Tibial nerve (tissue), 4 donors: ENCODE results near the gene PRICKLE1. TPM values are rescaled to one million over a fixed set of nuclear protein-coding genes. Genes with fewer than 3 reads are reported as not detected.

ENCODE experiments used
- DNase-seq, 2 donors: peaks; one replicate each; pipeline ENCODE4 v3.0.0-alpha.2; 2019; ENCODE audit warnings: low spot score in 2 of 2
- H3K27ac ChIP-seq, 4 donors: fragments of 200-600 bp; sonication (generic) in 3 of 4; one replicate each; pipeline ENCODE4 v1.5.1; 2017 to 2019; ENCODE audit warnings: mild to moderate bottlenecking in 1 of 4
- H3K27me3 ChIP-seq, 2 donors: fragments of 200-600 bp; sonication (generic) in 1 of 2; one replicate each; pipeline versions ENCODE4 v1.5.1 to v1.6.0; 2017 to 2019
- H3K36me3 ChIP-seq, 3 donors: fragments of 200-600 bp; sonication (generic); one replicate each; pipeline ENCODE4 v1.5.1; 2018 to 2019
- H3K4me1 ChIP-seq, 4 donors: fragments of 200-600 bp; sonication (generic) in 3 of 4; one replicate each; pipeline ENCODE4 v1.5.1; 2017 to 2019
- H3K4me3 ChIP-seq, 4 donors: fragments of 200-600 bp; sonication (generic) in 3 of 4; one replicate each; pipeline ENCODE4 v1.5.1; 2017 to 2019; ENCODE audit warnings: mild to moderate bottlenecking in 1 of 4, moderate library complexity in 1 of 4
- H3K9me3 ChIP-seq, 4 donors: fragments of 200-600 bp; sonication (generic) in 3 of 4; one replicate each; pipeline ENCODE4 v1.5.1; 2017 to 2019
- EP300 ChIP-seq, 2 donors: sonication (generic); formaldehyde crosslinking; IDR thresholded peaks; one replicate each; pipeline ENCODE4 v1.6.1; 2017; ENCODE audit warnings: antibody characterized with exemption in 2 of 2, mild to moderate bottlenecking in 1 of 2
- POLR2A ChIP-seq, 2 donors: fragments of 450-650 bp; IDR thresholded peaks; one replicate each; pipeline ENCODE4 v1.6.1; 2017; ENCODE audit warnings: antibody characterized with exemption in 2 of 2, mild to moderate bottlenecking in 2 of 2, moderate library complexity in 2 of 2
- WGBS, 2 donors: methylation state at CpG; one replicate each; pipeline ENCODE4 v1.1.5; 2018; 5-methylcytosine and 5-hydroxymethylcytosine counted together
- total RNA-seq, 4 donors: library from RNA; depleted of rRNA; stranded (reverse); fragments of >200 nt; gene quantifications; one replicate each; pipeline ENCODE4 v1.1.0, GENCODE V29; 2016
- TF ChIP-seq, protein P1 (sequence below), 5 experiments: fragments of 200-600 bp in 3 of 5; fragments of 450-650 bp in 2 of 5; sonication (generic) in 3 of 5; IDR thresholded peaks; one replicate each; pipeline ENCODE4 v1.5.1; 2016 to 2019; ENCODE audit warnings: antibody characterized with exemption in 5 of 5, mild to moderate bottlenecking in 3 of 5, moderate library complexity in 2 of 5

The PRICKLE1 gene
- total RNA-seq, 4 donors from 2014 or later, result 21.6 to 51.7 (median 34.5) TPM

GRCh38 chr12:42560977-42561376 lies 28.6 kb downstream of the PRICKLE1 start:
- Histone ChIP-seq H3K36me3 (no peaks in the 10 kb centered on the region), H3K4me1 (peaks cover 0 to 40% (median 5%) of the 10 kb centered on the region in 4 donors)
- TF ChIP-seq POLR2A (IDR thresholded peaks at IDR 0.05) (no peak), EP300 (IDR thresholded peaks at IDR 0.05) (no peak)
- TF ChIP-seq, protein P1, sequence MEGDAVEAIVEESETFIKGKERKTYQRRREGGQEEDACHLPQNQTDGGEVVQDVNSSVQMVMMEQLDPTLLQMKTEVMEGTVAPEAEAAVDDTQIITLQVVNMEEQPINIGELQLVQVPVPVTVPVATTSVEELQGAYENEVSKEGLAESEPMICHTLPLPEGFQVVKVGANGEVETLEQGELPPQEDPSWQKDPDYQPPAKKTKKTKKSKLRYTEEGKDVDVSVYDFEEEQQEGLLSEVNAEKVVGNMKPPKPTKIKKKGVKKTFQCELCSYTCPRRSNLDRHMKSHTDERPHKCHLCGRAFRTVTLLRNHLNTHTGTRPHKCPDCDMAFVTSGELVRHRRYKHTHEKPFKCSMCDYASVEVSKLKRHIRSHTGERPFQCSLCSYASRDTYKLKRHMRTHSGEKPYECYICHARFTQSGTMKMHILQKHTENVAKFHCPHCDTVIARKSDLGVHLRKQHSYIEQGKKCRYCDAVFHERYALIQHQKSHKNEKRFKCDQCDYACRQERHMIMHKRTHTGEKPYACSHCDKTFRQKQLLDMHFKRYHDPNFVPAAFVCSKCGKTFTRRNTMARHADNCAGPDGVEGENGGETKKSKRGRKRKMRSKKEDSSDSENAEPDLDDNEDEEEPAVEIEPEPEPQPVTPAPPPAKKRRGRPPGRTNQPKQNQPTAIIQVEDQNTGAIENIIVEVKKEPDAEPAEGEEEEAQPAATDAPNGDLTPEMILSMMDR (IDR thresholded peaks at IDR 0.05), result no peak

DNA sequence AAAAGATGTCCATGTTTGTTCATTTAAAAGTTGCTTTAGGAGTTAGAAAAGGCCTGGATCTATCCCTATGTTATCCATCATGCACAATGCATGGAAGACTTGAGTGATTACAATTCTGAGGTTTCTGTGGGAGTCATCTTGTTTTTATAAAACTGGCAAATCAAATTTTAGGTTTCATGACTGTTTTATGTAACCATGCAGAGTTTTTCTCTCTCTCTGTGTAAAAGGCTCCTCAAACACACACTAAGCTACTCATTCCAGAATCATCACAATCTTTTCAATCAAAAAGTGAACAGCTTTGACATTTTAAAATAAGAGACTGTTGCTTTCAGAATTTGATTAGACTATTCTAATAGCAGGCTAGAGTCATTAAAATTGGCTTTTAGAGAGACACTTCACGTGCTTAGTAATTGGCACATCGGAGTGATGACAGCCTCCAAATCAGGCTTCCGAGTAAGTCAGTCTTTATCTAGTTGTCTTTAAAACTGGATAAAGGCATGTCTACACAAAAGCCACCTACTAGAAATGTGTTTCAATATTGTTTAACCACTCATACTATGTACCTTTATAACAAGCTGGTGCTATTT lies 31.9 kb downstream of the PRICKLE1 start:
- Histone ChIP-seq H3K27me3 (no peaks in the 10 kb centered on the region), H3K4me1 (peaks cover 0 to 22% (median 2%) of the 10 kb centered on the region in 4 donors), H3K36me3 (no peaks in the 10 kb centered on the region), H3K27ac (peak overlapping the region in 2 of 4 donors; percentile 47 to 60), H3K9me3 (no peaks in the 10 kb centered on the region), H3K4me3 (no peak overlapping the region)
- TF ChIP-seq, protein P1 (IDR thresholded peaks at IDR 0.05), result no peak
- no peak for TF ChIP-seq POLR2A (IDR thresholded peaks at IDR 0.05)
- no peak for TF ChIP-seq EP300 (IDR thresholded peaks at IDR 0.05)
- WGBS, 2 donors, result 45 to 50% methylated on average over 3 of the region's 3 CpGs
- no peak for DNase-seq

More at GRCh38 chr12:42560977-42561376, 28.6 kb downstream of the PRICKLE1 start:
- Histone ChIP-seq H3K27ac (peak overlapping the region in 1 of 4 donors; percentile 27), H3K4me3 (no peak overlapping the region), H3K9me3 (no peaks in the 10 kb centered on the region), H3K27me3 (no peaks in the 10 kb centered on the region)
- DNase-seq, result no peak
- WGBS, 2 donors, result 66 to 75% methylated on average over 1 of the region's 1 CpG

- Histone ChIP-seq H3K4me3 (no peak overlapping the region), H3K36me3 (no peaks in the 10 kb centered on the region), H3K27me3 (no peaks in the 10 kb centered on the region), H3K27ac (peak overlapping the region in 2 of 4 donors; percentile 14 to 18), H3K9me3 (no peaks in the 10 kb centered on the region), H3K4me1 (peaks cover 0 to 22% (median 2%) of the 10 kb centered on the region in 4 donors)
- DNase-seq, result no peak
- WGBS, 2 donors, result 83 to 93% methylated on average over 2 of the region's 2 CpGs
- TF ChIP-seq POLR2A (IDR thresholded peaks at IDR 0.05) (no peak), EP300 (IDR thresholded peaks at IDR 0.05) (no peak)
- TF ChIP-seq, protein P1 (IDR thresholded peaks at IDR 0.05), result no peak
Measured at GRCh38 chr12:42556917-42557316, 32.6 kb downstream of the PRICKLE1 start.

DNA sequence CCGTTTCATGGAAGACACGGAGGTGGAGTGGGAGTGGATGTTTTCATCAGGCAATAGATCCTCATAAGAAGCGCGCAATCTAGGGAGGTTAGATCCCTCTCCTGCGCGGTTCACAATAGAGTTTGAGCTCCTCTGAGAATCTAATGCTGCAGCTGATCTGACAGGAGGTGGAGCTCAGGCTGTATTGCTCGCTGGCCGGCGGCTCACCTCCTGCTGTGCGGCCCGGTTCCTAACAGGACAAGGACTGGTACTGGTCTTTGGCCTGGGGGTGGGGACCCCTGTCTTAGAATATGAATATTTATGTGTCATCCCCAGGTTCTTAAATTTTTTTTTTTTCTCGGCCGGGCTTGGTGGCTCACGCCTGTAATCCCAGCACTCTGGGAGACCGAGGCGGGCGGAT lies 36.7 kb downstream of the PRICKLE1 start:
- no peaks in the 10 kb centered on the region for H3K9me3 ChIP-seq
- no peaks in the 10 kb centered on the region for H3K36me3 ChIP-seq
- no peaks in the 10 kb centered on the region for H3K27me3 ChIP-seq
- whole genome bisulfite sequencing, 2 donors, result 79 to 82% methylated on average over 17 of the region's 17 CpGs
- TF ChIP-seq POLR2A (IDR thresholded peaks at IDR 0.05) (no peak), EP300 (IDR thresholded peaks at IDR 0.05) (no peak)
- TF ChIP-seq, protein P1 (IDR thresholded peaks at IDR 0.05), result no peak
- no peak overlapping the region for H3K4me3 ChIP-seq
- no peak for DNase-seq
- H3K4me1 ChIP-seq, result peaks cover 0 to 16% (median 2%) of the 10 kb centered on the region in 4 donors
- peak overlapping the region in 2 of 4 donors; percentile 26 to 39 for H3K27ac ChIP-seq

- no peak for DNase-seq
- Histone ChIP-seq H3K9me3 (no peaks in the 10 kb centered on the region), H3K4me3 (no peak overlapping the region), H3K36me3 (no peaks in the 10 kb centered on the region), H3K4me1 (peaks cover 0 to 17% (median 0%) of the 10 kb centered on the region in 4 donors), H3K27me3 (no peaks in the 10 kb centered on the region), H3K27ac (peak overlapping the region in 1 of 4 donors; percentile 22)
- TF ChIP-seq POLR2A (IDR thresholded peaks at IDR 0.05) (no peak), EP300 (IDR thresholded peaks at IDR 0.05) (no peak)
- TF ChIP-seq, protein P1 (IDR thresholded peaks at IDR 0.05), result no peak
Measured at GRCh38 chr12:42550800-42551199, 38.7 kb downstream of the PRICKLE1 start.
